H1 (cell line): ENCODE results near the gene FOXRED1. TPM values are rescaled to one million over a fixed set of nuclear protein-coding genes. Genes with fewer than 3 reads are reported as not detected.

Experiments
- CTCF ChIA-PET: fragments of 300-600 bp; sonication (Branson Sonifier 250); formaldehyde crosslinking; loops from one replicate; lab custom pipeline; 2021; ENCODE audit not compliant: partially characterized antibody; lab: Charles Lee
- POLR2A ChIA-PET: fragments of 300-600 bp; sonication (Branson Sonifier 250); formaldehyde crosslinking; loops from one replicate; lab custom pipeline; 2021; ENCODE audit warnings: inconsistent platforms; ENCODE audit not compliant: partially characterized antibody; lab: Charles Lee
- DNase-seq, 2 experiments: peaks; one replicate each; pipeline versions ENCODE4 v3.0.0 to v3.0.0-alpha.2; 2010 to 2022; ENCODE audit warnings: low spot score in 2 of 2, low read depth in 1 of 2, mixed read lengths in 1 of 2
- FAIRE-seq: peaks from 2 replicates; lab custom pipeline; 2011; peaks lifted over from hg19 to GRCh38; lab: Jason Lieb, UNC
- H2AFZ ChIP-seq: 2 replicates; pipeline ENCODE4 v1.8.1; 2012; ENCODE audit warnings: low read length, inconsistent platforms
- H2AK5ac ChIP-seq: 2 replicates; pipeline ENCODE4 v1.6.1; 2013; ENCODE audit warnings: low read depth, low read length
- H2BK120ac ChIP-seq: replicated peaks from 2 replicates; pipeline ENCODE3; 2013; ENCODE audit warnings: low read depth, low read length, inconsistent platforms
- H2BK12ac ChIP-seq: 2 replicates; pipeline ENCODE4 v1.6.1; 2013; ENCODE audit warnings: low read depth, low read length
- H2BK15ac ChIP-seq: 2 replicates; pipeline ENCODE4 v1.6.1; 2013; ENCODE audit warnings: low read length
- H2BK20ac ChIP-seq: 2 replicates; pipeline ENCODE4 v1.6.1; 2013; ENCODE audit warnings: low read length
- H2BK5ac ChIP-seq: 2 replicates; pipeline ENCODE4 v1.6.1; 2013; ENCODE audit warnings: low read depth, low read length
- H3K14ac ChIP-seq: 2 replicates; pipeline ENCODE4 v1.6.1; 2013; ENCODE audit warnings: inconsistent platforms; ENCODE audit not compliant: insufficient read length
- H3K18ac ChIP-seq: 2 replicates; pipeline ENCODE4 v1.6.1; 2013; ENCODE audit warnings: low read length; ENCODE audit errors: extremely low read depth
- H3K23ac ChIP-seq: 2 replicates; pipeline ENCODE4 v1.6.1; 2013; ENCODE audit warnings: inconsistent platforms; ENCODE audit not compliant: insufficient read length
- H3K23me2 ChIP-seq: 2 replicates; pipeline ENCODE4 v1.6.1; 2013; ENCODE audit warnings: low read depth, low read length
- H3K27ac ChIP-seq: 2 replicates; pipeline ENCODE4 v1.6.1; 2011; ENCODE audit warnings: low read depth, low read length, inconsistent platforms
- H3K27me3 ChIP-seq, 4 experiments: replicated peaks in 1 of 4; 1 replicate in 1 of 4; 2 replicates in 3 of 4; pipeline versions ENCODE4 v1.6.1 to v1.8.1; 2011 to 2013; ENCODE audit warnings: low read length in 3 of 4, mild to moderate bottlenecking in 3 of 4, inconsistent platforms in 2 of 4, mixed read lengths in 2 of 4, moderate library complexity in 1 of 4; ENCODE audit not compliant: control insufficient read depth in 3 of 4, insufficient read depth in 3 of 4; ENCODE audit errors: extremely low read depth in 1 of 4
- H3K36me3 ChIP-seq, 4 experiments: 2 replicates each; pipeline versions ENCODE4 v1.6.1 to v1.8.1; 2011 to 2013; ENCODE audit warnings: mild to moderate bottlenecking in 4 of 4, low read length in 3 of 4, moderate library complexity in 2 of 4, control low read depth in 1 of 4, inconsistent platforms in 1 of 4; ENCODE audit not compliant: insufficient read depth in 4 of 4, control insufficient read depth in 2 of 4
- H3K4ac ChIP-seq: replicated peaks from 2 replicates; pipeline ENCODE3; 2013; ENCODE audit warnings: low read length, low read depth, mixed read lengths, inconsistent platforms; ENCODE audit not compliant: insufficient read length
- H3K4me1 ChIP-seq, 4 experiments: replicated peaks in 1 of 4; 1 replicate in 1 of 4; 2 replicates in 3 of 4; pipeline versions ENCODE4 v1.6.1 to v1.8.1; 2011 to 2013; ENCODE audit warnings: low read length in 3 of 4, inconsistent platforms in 2 of 4, mixed read lengths in 1 of 4; ENCODE audit not compliant: insufficient read depth in 4 of 4, control insufficient read depth in 3 of 4
- H3K4me2 ChIP-seq, 2 experiments: 2 replicates each; pipeline versions ENCODE4 v1.6.1 to v1.8.1; 2011 to 2013; ENCODE audit warnings: low read depth in 2 of 2, low read length in 2 of 2, control low read depth in 1 of 2, inconsistent platforms in 1 of 2, mild to moderate bottlenecking in 1 of 2; ENCODE audit not compliant: insufficient read depth in 1 of 2
- H3K4me3 ChIP-seq, 4 experiments: fragments of 200-600, 300-600 bp in 1 of 4; sonication (generic), shearing (Covaris generic), sonication (Bioruptor Twin) in 1 of 4; 2 replicates each; pipeline versions ENCODE4 v1.5.1 to v1.8.1; 2011 to 2016; ENCODE audit warnings: low read length in 4 of 4, low read depth in 3 of 4, control low read depth in 2 of 4, inconsistent platforms in 2 of 4, mild to moderate bottlenecking in 2 of 4, mixed read lengths in 1 of 4, moderate library complexity in 1 of 4; ENCODE audit not compliant: insufficient read depth in 2 of 4; ENCODE audit errors: extremely low read depth in 1 of 4
- H3K56ac ChIP-seq: replicated peaks from 2 replicates; pipeline ENCODE3; 2013; ENCODE audit warnings: low read depth, mild to moderate bottlenecking, mixed read lengths, low read length, inconsistent platforms; ENCODE audit not compliant: insufficient read length
- H3K79me1 ChIP-seq: 2 replicates; pipeline ENCODE4 v1.6.1; 2013; ENCODE audit warnings: low read depth, low read length, control low read depth
- H3K79me2 ChIP-seq, 2 experiments: 2 replicates each; pipeline versions ENCODE4 v1.6.1 to v1.8.1; 2012 to 2013; ENCODE audit warnings: low read length in 2 of 2, mild to moderate bottlenecking in 2 of 2, inconsistent platforms in 1 of 2; ENCODE audit not compliant: insufficient read depth in 2 of 2, control insufficient read depth in 1 of 2
- H3K9ac ChIP-seq, 4 experiments: replicated peaks in 1 of 4; 1 replicate in 1 of 4; 2 replicates in 3 of 4; pipeline versions ENCODE4 v1.6.1 to v1.8.1; 2011 to 2013; ENCODE audit warnings: low read depth in 3 of 4, low read length in 3 of 4, control low read depth in 2 of 4, mild to moderate bottlenecking in 2 of 4, moderate library complexity in 2 of 4, inconsistent platforms in 1 of 4; ENCODE audit errors: extremely low read depth in 1 of 4
- H3K9me3 ChIP-seq, 2 experiments: 2 replicates each; pipeline versions ENCODE4 v1.6.1 to v1.8.1; 2012 to 2013; ENCODE audit warnings: mild to moderate bottlenecking in 2 of 2, moderate library complexity in 2 of 2, control low read depth in 1 of 2, inconsistent platforms in 1 of 2, low read depth in 1 of 2, low read length in 1 of 2, mixed read lengths in 1 of 2; ENCODE audit not compliant: insufficient read depth in 2 of 2
- H4K20me1 ChIP-seq, 2 experiments: replicated peaks in 1 of 2; 2 replicates each; pipeline versions ENCODE3 to v1.8.1; 2011 to 2013; ENCODE audit warnings: inconsistent platforms in 2 of 2, low read length in 2 of 2, mild to moderate bottlenecking in 1 of 2; ENCODE audit not compliant: insufficient read depth in 2 of 2, control insufficient read depth in 1 of 2
- H4K5ac ChIP-seq: 2 replicates; pipeline ENCODE4 v1.6.1; 2013; ENCODE audit warnings: low read length, low read depth, mixed read lengths, inconsistent platforms; ENCODE audit not compliant: insufficient read length
- H4K8ac ChIP-seq: 2 replicates; pipeline ENCODE4 v1.8.0; 2013; ENCODE audit warnings: mild to moderate bottlenecking, moderate library complexity, low read length, inconsistent platforms; ENCODE audit not compliant: insufficient read depth; ENCODE audit errors: extremely low read depth
- H4K91ac ChIP-seq: replicated peaks from 2 replicates; pipeline ENCODE3; 2013; ENCODE audit warnings: low read length, mixed read lengths, inconsistent platforms; ENCODE audit not compliant: insufficient read length
- CHD1 ChIP-seq: IDR thresholded peaks from 2 replicates; pipeline ENCODE4 v1.6.1; 2012; ENCODE audit warnings: low read depth, low read length, improper control_type of control experiment
- EP300 ChIP-seq, 2 experiments: IDR thresholded peaks; 1 replicate in 1 of 2; 2 replicates in 1 of 2; pipeline ENCODE4 v1.6.1; 2011 to 2012; ENCODE audit warnings: low read depth in 2 of 2, low read length in 2 of 2, mild to moderate bottlenecking in 2 of 2, borderline replicate concordance in 1 of 2, inconsistent platforms in 1 of 2, moderate library complexity in 1 of 2
- FOSL1 ChIP-seq: IDR thresholded peaks from 2 replicates; pipeline ENCODE4 v1.6.1; 2011; ENCODE audit warnings: mild to moderate bottlenecking, low read depth, low read length, moderate library complexity; ENCODE audit not compliant: insufficient read depth
- HDAC2 ChIP-seq, 2 experiments: fragments of 300-600 bp in 1 of 2; sonication (generic) in 1 of 2; IDR thresholded peaks; 2 replicates each; pipeline ENCODE4 v1.6.1; 2011 to 2012; ENCODE audit warnings: low read depth in 2 of 2, low read length in 2 of 2, mild to moderate bottlenecking in 2 of 2, moderate library complexity in 2 of 2, borderline replicate concordance in 1 of 2, inconsistent platforms in 1 of 2
- NRF1 ChIP-seq: IDR thresholded peaks from 2 replicates; pipeline ENCODE4 v1.6.1; 2011; ENCODE audit warnings: mild to moderate bottlenecking, low read depth, low read length, improper control_type of control experiment
- RXRA ChIP-seq: IDR thresholded peaks from 2 replicates; pipeline ENCODE4 v1.6.1; 2011; ENCODE audit warnings: low read depth, mild to moderate bottlenecking, low read length, moderate library complexity; ENCODE audit not compliant: insufficient read depth
- ZNF274 ChIP-seq: IDR thresholded peaks from 2 replicates; pipeline ENCODE4 v1.7.0; 2012; ENCODE audit warnings: low read length, borderline replicate concordance; ENCODE audit errors: extremely low read depth
- WGBS, 2 experiments: shearing (Covaris generic) in 1 of 2; methylation state at CpG; one replicate each; pipeline versions ENCODE4 v1.1.6 to v1.1.7; 2013 to 2015; ENCODE audit warnings: low lambda C conversion rate in 2 of 2, mixed read lengths in 2 of 2, inconsistent platforms in 1 of 2, low coverage in 1 of 2, missing lambda C conversion rate in 1 of 2; ENCODE audit not compliant: insufficient replicate concordance in 2 of 2, insufficient coverage in 1 of 2, insufficient read length in 1 of 2; ENCODE audit errors: extremely low coverage in 1 of 2, missing lambda C conversion rate in 1 of 2; 5-methylcytosine and 5-hydroxymethylcytosine counted together
- polyA plus RNA-seq, 7 experiments: library from polyadenylated mRNA; depleted of rRNA in 3 of 7; stranded (reverse) in 5 of 7; unstranded in 2 of 7; fragments of >200 nt in 5 of 7; fragments of 200-250 nt in 2 of 7; gene quantifications; 1 replicate in 5 of 7; 2 replicates in 1 of 7; 4 replicates in 1 of 7; pipeline versions ENCODE4 v1.2.1 to v1.2.3, GENCODE V29; 2011 to 2013; ENCODE audit warnings: missing spikeins in 2 of 7, mixed read lengths in 2 of 7
- total RNA-seq: library from RNA; stranded (reverse); fragmentation: NEBNext Ultra II Directional; extraction: Animal tissue kit (Norgen Biotek cat#: 25700); gene quantifications from 2 replicates; pipeline ENCODE4 v1.2.1, GENCODE V29; 2021
- TF ChIP-seq, protein P1 (sequence below): IDR thresholded peaks from 2 replicates; pipeline ENCODE4 v1.6.1; 2012; ENCODE audit warnings: inconsistent platforms
- TF ChIP-seq, protein P2 (sequence below): IDR thresholded peaks from 2 replicates; pipeline ENCODE4 v1.6.1; 2012; ENCODE audit warnings: low read length, inconsistent platforms
- TF ChIP-seq, protein P3 (sequence below): IDR thresholded peaks from 2 replicates; pipeline ENCODE4 v1.6.1; 2011; ENCODE audit warnings: low read depth, mild to moderate bottlenecking, low read length; ENCODE audit not compliant: insufficient read depth

The FOXRED1 gene
- total and polyA plus RNA-seq, 2 of the 8 experiments (the other 6 are each of a cell fraction or from before 2014, with no cell fraction given), result 48.8 to 99.4 TPM

DNA sequence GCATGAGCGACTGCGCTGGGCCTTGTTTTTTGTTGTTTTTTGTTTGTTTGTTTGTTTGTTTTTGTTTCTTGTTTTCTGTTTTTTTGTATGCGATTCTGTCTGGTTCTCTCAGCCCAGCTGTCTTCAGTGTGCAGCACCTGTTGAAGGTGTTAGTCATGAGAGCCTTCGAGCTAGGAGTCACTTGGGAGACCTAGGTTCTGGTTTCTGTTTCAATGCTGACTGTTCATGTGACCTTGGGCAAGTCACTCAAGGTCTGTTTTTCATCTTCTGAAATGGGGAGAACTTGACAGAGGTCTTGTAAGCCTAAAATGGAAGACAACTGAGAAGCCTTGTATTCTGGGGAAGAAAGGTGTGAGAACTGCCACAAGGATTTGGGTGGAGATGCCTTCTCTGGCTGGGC lies 36.7 kb downstream of the FOXRED1 start:
- Histone ChIP-seq H2BK20ac (no peak overlapping the region), H3K27ac (no peak overlapping the region), H3K27me3 (no peaks in the 10 kb centered on the region), H3K79me2 (peaks cover 0 to 10% of the 10 kb centered on the region in 2 experiments; a peak in 2 of 4 replicates), H3K18ac (no peak overlapping the region), H3K23ac (no peak overlapping the region), H4K20me1 (no peaks in the 10 kb centered on the region), H3K4me3 (no peak overlapping the region), H3K36me3 (peaks cover 0 to 5% (median 2%) of the 10 kb centered on the region in 4 experiments; a peak in 2 of 8 replicates), H2AFZ (no peak overlapping the region), H3K4ac (no peak overlapping the region), H3K4me2 (no peak overlapping the region), H3K79me1 (peaks cover 2% of the 10 kb centered on the region; the same call in 1 of the 2 replicates), H4K91ac (no peak overlapping the region), H3K4me1 (peaks cover 0 to 5% (median 2%) of the 10 kb centered on the region in 4 experiments; a peak in 4 of 7 replicates), H2BK5ac (no peak overlapping the region), H3K14ac (no peak overlapping the region), H3K9me3 (no peaks in the 10 kb centered on the region), H4K8ac (no peak overlapping the region), H4K5ac (no peak overlapping the region), H2AK5ac (no peak overlapping the region), H3K9ac (no peak overlapping the region), H2BK15ac (no peak overlapping the region), H2BK120ac (no peak overlapping the region), H2BK12ac (no peak overlapping the region), H3K23me2 (peaks cover 3% of the 10 kb centered on the region), H3K56ac (no peak overlapping the region)
- WGBS, 2 experiments, result 95% methylated on average over 4 of the region's 4 CpGs; no CpG with 5 or more reads in 1 of the 2 experiments
- ChIA-PET CTCF (interaction anchor here (1.6 to 2.7 kb wide), 3 partner anchors 12 to 112 kb away, joined by 3 to 17 read pairs (median 9); no protein-coding TSS in a partner anchor), POLR2A (interaction anchor here (2.8 kb wide), 1 partner anchor 111 kb away, joined by 7 read pairs; no protein-coding TSS in a partner anchor)
- no peak for DNase-seq
- FAIRE-seq, result no peak
- TF ChIP-seq, protein P1, sequence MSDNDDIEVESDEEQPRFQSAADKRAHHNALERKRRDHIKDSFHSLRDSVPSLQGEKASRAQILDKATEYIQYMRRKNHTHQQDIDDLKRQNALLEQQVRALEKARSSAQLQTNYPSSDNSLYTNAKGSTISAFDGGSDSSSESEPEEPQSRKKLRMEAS, result no peak
- TF ChIP-seq RXRA (no peak), CHD1 (no peak), ZNF274 (no peak), HDAC2 (IDR thresholded peaks at IDR 0.05; ENCODE audit: borderline replicate concordance in 1 of 2, low read depth in 2 of 2, low read length in 2 of 2) (no peak), NRF1 (no peak), EP300 (IDR thresholded peaks at IDR 0.05; ENCODE audit: borderline replicate concordance in 1 of 2, low read depth in 2 of 2, low read length in 2 of 2) (no peak), FOSL1 (no peak)
- TF ChIP-seq, protein P2, sequence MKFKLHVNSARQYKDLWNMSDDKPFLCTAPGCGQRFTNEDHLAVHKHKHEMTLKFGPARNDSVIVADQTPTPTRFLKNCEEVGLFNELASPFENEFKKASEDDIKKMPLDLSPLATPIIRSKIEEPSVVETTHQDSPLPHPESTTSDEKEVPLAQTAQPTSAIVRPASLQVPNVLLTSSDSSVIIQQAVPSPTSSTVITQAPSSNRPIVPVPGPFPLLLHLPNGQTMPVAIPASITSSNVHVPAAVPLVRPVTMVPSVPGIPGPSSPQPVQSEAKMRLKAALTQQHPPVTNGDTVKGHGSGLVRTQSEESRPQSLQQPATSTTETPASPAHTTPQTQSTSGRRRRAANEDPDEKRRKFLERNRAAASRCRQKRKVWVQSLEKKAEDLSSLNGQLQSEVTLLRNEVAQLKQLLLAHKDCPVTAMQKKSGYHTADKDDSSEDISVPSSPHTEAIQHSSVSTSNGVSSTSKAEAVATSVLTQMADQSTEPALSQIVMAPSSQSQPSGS, result no peak
- TF ChIP-seq, protein P3, sequence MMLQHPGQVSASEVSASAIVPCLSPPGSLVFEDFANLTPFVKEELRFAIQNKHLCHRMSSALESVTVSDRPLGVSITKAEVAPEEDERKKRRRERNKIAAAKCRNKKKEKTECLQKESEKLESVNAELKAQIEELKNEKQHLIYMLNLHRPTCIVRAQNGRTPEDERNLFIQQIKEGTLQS, result no peak
